ENCODE results near the gene BANP.

Gene BANP

DNA sequence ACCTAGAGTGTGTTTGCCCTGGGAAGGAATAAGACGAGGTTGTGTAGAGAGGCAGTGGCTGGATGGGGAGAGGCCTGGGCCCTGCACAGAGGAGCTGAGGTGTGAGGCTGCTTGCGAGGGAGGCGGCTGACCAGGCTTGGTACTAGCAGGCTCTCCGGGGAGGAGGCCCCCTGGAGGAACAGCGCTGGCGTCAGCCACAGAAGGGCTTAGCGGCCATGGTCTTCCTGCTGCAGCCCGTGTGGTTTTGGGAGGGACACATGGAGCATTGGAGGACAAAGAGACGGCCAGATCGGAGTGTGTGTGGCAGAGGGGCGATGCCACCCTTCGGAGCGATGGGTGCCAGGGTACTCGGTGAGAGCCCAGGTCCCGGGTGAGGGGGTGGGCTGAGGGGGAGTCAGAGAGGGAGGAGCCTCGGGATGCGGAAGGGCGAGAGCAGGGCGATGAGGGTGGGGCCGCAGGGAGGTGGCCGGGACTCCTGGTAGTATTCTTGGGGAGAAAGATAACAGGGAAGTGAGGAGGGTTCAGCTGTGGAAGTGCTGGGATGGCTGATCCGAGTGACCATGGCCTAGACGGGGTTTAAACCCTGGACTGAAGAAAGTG, 8.3 kb downstream of the BANP start:
- Histone ChIP-seq H3K4me3 (ENCODE audit: low read depth, low read length) (no peak overlapping the region), H3K27ac (ENCODE audit: low read depth, low read length) (no peak overlapping the region), H3K4me1 (ENCODE audit: control insufficient read depth, insufficient read depth, low read length, unreplicated experiment) (peaks cover 30% of the 10 kb centered on the region), H3K79me2 (ENCODE audit: control insufficient read depth, insufficient read depth, low read length, unreplicated experiment) (peaks cover 67% of the 10 kb centered on the region), H3K36me3 (ENCODE audit: insufficient read depth, low read length) (peaks cover 9% of the 10 kb centered on the region; the same call in 1 of the 2 replicates), H2AFZ (ENCODE audit: low read length, unreplicated experiment) (no peak overlapping the region), H3K27me3 (ENCODE audit: insufficient read depth, low read length) (no peaks in the 10 kb centered on the region)

DNA sequence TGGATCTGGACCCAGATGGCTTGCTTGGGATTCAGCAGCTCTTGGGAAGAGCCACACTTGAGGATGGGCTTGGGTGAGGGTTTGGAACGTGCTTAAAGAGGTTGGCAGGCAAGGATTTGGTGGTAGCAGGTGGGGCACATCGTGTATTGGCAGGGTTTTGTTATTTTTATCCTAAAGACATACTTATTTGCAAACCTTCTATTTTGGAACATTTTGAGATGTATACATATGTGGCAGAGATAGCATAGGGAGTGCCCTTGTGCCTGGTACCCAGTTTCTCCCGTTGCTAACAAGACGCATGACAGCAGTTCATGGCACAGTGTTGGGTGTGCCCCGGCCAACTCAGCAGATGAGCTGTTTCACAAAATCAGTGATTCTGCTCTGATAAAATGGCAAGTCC, 9.1 kb downstream of the BANP start:
- Histone ChIP-seq H3K27me3 (ENCODE audit: insufficient read depth, low read length) (no peaks in the 10 kb centered on the region), H2AFZ (ENCODE audit: low read length, unreplicated experiment) (no peak overlapping the region), H3K4me1 (ENCODE audit: control insufficient read depth, insufficient read depth, low read length, unreplicated experiment) (peaks cover 30% of the 10 kb centered on the region), H3K36me3 (ENCODE audit: insufficient read depth, low read length) (peaks cover 9% of the 10 kb centered on the region; the same call in 1 of the 2 replicates), H3K27ac (ENCODE audit: low read depth, low read length) (no peak overlapping the region), H3K4me3 (ENCODE audit: low read depth, low read length) (no peak overlapping the region), H3K79me2 (ENCODE audit: control insufficient read depth, insufficient read depth, low read length, unreplicated experiment) (peaks cover 67% of the 10 kb centered on the region)

DNA sequence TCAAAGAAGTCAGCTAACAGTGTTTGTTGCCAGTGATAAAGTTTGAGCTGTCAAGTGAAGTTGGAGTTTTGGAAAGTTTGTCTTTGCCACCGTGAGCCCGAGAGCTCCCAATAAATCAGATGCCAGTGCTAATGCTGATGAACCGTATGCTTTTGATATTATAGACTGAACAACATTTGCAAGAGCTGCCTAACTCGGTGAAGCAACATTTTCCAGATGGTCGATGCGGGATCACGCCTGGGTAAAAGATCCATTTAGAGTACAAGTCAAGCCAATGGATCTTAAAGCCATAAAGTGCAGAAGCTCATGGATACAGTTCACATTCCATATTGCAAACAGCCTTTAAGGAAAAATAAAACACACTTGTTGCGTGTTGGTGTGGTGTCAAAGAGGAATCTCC, 9.6 kb downstream of the BANP start:
- Histone ChIP-seq H3K4me3 (ENCODE audit: low read depth, low read length) (no peak overlapping the region), H2AFZ (ENCODE audit: low read length, unreplicated experiment) (no peak overlapping the region), H3K27ac (ENCODE audit: low read depth, low read length) (no peak overlapping the region), H3K4me1 (ENCODE audit: control insufficient read depth, insufficient read depth, low read length, unreplicated experiment) (peaks cover 28% of the 10 kb centered on the region), H3K27me3 (ENCODE audit: insufficient read depth, low read length) (no peaks in the 10 kb centered on the region), H3K36me3 (ENCODE audit: insufficient read depth, low read length) (peaks cover 6% of the 10 kb centered on the region; the same call in 1 of the 2 replicates), H3K79me2 (ENCODE audit: control insufficient read depth, insufficient read depth, low read length, unreplicated experiment) (peaks cover 65% of the 10 kb centered on the region)

DNA sequence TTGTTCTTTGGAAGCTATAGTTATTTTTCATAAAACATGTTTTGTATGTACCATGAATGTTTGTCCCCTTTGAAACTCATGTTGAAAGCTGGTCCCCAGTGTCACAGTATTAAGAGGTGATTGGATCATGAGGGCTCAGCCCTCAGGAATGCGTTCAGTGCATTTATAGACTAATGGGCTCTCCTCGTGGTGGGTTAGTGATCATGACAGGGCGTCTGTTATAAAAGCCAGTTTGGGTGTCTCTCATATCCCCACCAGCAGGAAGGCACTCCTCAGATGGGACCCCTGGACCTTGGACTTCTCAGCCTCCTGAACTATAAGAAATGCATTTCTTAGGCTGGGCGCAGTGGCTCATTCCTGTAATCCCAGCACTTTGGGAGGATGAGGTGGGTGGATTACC, 10.4 kb downstream of the BANP start:
- no peak overlapping the region for H3K27ac ChIP-seq (ENCODE audit: low read depth, low read length)
- H2AFZ ChIP-seq (ENCODE audit: low read length, unreplicated experiment), result no peak overlapping the region
- peaks cover 65% of the 10 kb centered on the region for H3K79me2 ChIP-seq (ENCODE audit: control insufficient read depth, insufficient read depth, low read length, unreplicated experiment)
- H3K27me3 ChIP-seq (ENCODE audit: insufficient read depth, low read length), result no peaks in the 10 kb centered on the region
- no peak overlapping the region for H3K4me3 ChIP-seq (ENCODE audit: low read depth, low read length)
- peaks cover 6% of the 10 kb centered on the region; the same call in 1 of the 2 replicates for H3K36me3 ChIP-seq (ENCODE audit: insufficient read depth, low read length)
- peaks cover 27% of the 10 kb centered on the region for H3K4me1 ChIP-seq (ENCODE audit: control insufficient read depth, insufficient read depth, low read length, unreplicated experiment)

DNA sequence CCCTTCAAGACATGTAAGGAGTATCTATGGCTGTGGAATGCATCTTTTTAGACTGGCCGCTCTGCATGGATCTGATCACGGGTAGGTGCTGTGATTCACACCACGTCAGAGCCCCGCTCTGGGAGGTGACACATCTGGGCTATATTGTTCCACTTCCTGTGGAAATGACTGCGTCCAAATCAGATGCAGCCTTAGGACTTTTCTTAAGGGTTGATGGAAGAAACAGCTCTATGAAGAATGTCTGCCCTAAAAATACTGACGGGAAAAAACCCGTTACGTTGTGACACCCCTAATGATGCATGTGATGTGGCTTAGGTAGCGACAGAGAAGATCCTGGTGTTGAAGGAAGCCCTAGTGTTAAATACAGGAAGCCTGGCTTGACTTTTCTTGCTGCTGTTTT, 12.2 kb downstream of the BANP start:
- Histone ChIP-seq H3K27me3 (ENCODE audit: insufficient read depth, low read length) (no peaks in the 10 kb centered on the region), H3K36me3 (ENCODE audit: insufficient read depth, low read length) (no peaks in the 10 kb centered on the region), H3K79me2 (ENCODE audit: control insufficient read depth, insufficient read depth, low read length, unreplicated experiment) (peaks cover 56% of the 10 kb centered on the region), H2AFZ (ENCODE audit: low read length, unreplicated experiment) (peak overlapping the region; percentile 3), H3K4me3 (ENCODE audit: low read depth, low read length) (peak overlapping the region; percentile 25; the same call in 1 of the 2 replicates), H3K4me1 (ENCODE audit: control insufficient read depth, insufficient read depth, low read length, unreplicated experiment) (peaks cover 29% of the 10 kb centered on the region), H3K27ac (ENCODE audit: low read depth, low read length) (peak overlapping the region; percentile 80)

GRCh38 chr16:87964049-87964659, 12.9 kb downstream of the BANP start:
- H3K27ac ChIP-seq (ENCODE audit: low read depth, low read length), result peak overlapping the region; percentile 80
- H2AFZ ChIP-seq (ENCODE audit: low read length, unreplicated experiment), result no peak overlapping the region
- peaks cover 63% of the 10 kb centered on the region for H3K79me2 ChIP-seq (ENCODE audit: control insufficient read depth, insufficient read depth, low read length, unreplicated experiment)
- no peak overlapping the region for H3K4me3 ChIP-seq (ENCODE audit: low read depth, low read length)
- H3K4me1 ChIP-seq (ENCODE audit: control insufficient read depth, insufficient read depth, low read length, unreplicated experiment), result peaks cover 34% of the 10 kb centered on the region
- H3K36me3 ChIP-seq (ENCODE audit: insufficient read depth, low read length), result no peaks in the 10 kb centered on the region
- no peaks in the 10 kb centered on the region for H3K27me3 ChIP-seq (ENCODE audit: insufficient read depth, low read length)

GRCh38 chr16:87965417-87965816, 14.2 kb downstream of the BANP start:
- H3K36me3 ChIP-seq (ENCODE audit: insufficient read depth, low read length), result no peaks in the 10 kb centered on the region
- no peak overlapping the region for H3K27ac ChIP-seq (ENCODE audit: low read depth, low read length)
- H3K79me2 ChIP-seq (ENCODE audit: control insufficient read depth, insufficient read depth, low read length, unreplicated experiment), result peaks cover 67% of the 10 kb centered on the region
- H3K4me3 ChIP-seq (ENCODE audit: low read depth, low read length), result no peak overlapping the region
- no peaks in the 10 kb centered on the region for H3K27me3 ChIP-seq (ENCODE audit: insufficient read depth, low read length)
- peaks cover 38% of the 10 kb centered on the region for H3K4me1 ChIP-seq (ENCODE audit: control insufficient read depth, insufficient read depth, low read length, unreplicated experiment)
- H2AFZ ChIP-seq (ENCODE audit: low read length, unreplicated experiment), result no peak overlapping the region

DNA sequence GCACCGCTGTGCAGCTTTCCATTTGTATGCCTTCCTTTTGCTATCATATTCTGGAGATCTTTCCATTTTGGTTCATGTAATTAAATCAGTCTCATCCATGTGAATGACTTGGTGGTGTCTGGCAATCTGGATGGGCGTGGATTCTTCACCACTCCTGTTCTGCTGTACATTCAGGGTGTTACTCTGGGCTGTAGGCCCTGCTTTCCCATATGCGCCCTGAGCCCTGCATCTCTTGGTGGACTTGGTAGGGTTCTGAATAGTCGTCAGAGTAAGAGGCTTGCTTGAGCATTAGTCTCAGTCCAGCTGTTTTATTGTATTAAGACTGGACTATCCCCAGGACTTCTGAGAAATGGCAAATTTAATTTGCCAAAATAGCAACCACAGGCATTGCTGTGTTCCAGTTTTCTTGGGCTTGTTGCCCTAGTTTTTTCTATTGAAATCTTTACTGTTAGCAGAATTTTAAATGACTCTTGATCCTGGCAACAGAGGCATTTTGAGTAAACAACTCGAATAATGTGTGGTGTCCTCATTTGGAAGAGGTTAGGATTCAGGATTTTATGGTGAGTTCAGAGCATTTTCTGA, 14.9 kb downstream of the BANP start:
- H2AFZ ChIP-seq (ENCODE audit: low read length, unreplicated experiment), result peak overlapping the region; percentile 81
- peak overlapping the region; percentile 31 for H3K27ac ChIP-seq (ENCODE audit: low read depth, low read length)
- no peaks in the 10 kb centered on the region for H3K27me3 ChIP-seq (ENCODE audit: insufficient read depth, low read length)
- H3K79me2 ChIP-seq (ENCODE audit: control insufficient read depth, insufficient read depth, low read length, unreplicated experiment), result peaks cover 66% of the 10 kb centered on the region
- 0 out of 2 replicates have a peak, but pooled peaks cover 3% of the 10 kb centered on the region for H3K36me3 ChIP-seq (ENCODE audit: insufficient read depth, low read length)
- H3K4me1 ChIP-seq (ENCODE audit: control insufficient read depth, insufficient read depth, low read length, unreplicated experiment), result peaks cover 38% of the 10 kb centered on the region
- no peak overlapping the region for H3K4me3 ChIP-seq (ENCODE audit: low read depth, low read length)

DNA sequence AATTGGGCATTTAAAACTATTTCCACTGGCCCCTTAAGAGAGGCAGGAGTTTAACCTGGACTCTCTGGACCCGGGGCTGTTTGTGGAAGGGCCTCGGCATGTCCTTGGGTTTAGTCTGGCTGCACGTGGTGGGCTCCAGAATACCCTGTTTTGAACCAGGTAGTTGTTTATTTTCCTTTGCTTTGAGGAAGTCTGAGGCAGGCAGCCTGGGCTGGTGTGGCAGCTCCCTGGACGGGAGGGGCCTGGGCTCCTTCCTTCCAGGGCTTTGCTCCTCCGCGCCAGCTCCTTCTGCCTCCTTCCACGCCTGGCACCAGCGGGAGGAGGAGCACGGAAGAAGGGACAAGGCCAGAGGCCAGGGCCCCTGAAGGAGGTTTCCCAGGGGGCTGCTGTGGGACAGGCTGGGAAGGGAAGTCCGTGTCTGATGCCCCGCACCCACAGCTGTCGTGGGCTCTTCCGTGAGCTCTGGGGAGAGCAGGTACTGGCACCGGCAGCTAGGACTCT, 15.5 kb downstream of the BANP start:
- H3K27ac ChIP-seq (ENCODE audit: low read depth, low read length), result peak overlapping the region; percentile 31
- 0 out of 2 replicates have a peak, but pooled peaks cover 9% of the 10 kb centered on the region for H3K36me3 ChIP-seq (ENCODE audit: insufficient read depth, low read length)
- H3K4me1 ChIP-seq (ENCODE audit: control insufficient read depth, insufficient read depth, low read length, unreplicated experiment), result peaks cover 38% of the 10 kb centered on the region
- no peaks in the 10 kb centered on the region for H3K27me3 ChIP-seq (ENCODE audit: insufficient read depth, low read length)
- H3K4me3 ChIP-seq (ENCODE audit: low read depth, low read length), result no peak overlapping the region
- H3K79me2 ChIP-seq (ENCODE audit: control insufficient read depth, insufficient read depth, low read length, unreplicated experiment), result peaks cover 65% of the 10 kb centered on the region
- peak overlapping the region; percentile 81 for H2AFZ ChIP-seq (ENCODE audit: low read length, unreplicated experiment)

DNA sequence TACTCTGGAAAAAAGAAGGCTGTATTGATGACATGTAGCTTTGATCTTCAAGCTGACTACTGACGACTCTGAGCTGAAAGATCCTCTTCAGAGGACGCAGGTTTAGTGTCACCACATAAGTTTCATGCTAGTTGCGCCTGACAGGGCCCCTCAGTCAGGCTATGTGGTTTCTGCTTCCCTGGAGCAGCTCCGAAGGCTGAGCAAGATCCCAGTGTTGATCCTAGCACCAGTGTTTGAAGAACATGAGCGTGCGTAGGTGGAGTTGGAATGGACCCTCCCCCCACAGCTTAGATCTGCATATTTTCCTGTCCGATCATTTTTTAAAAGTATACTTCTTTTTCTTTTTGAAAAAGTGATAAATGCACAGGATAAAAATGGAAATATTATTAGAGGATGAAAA, 17.3 kb downstream of the BANP start:
- Histone ChIP-seq H3K27me3 (ENCODE audit: insufficient read depth, low read length) (no peaks in the 10 kb centered on the region), H3K27ac (ENCODE audit: low read depth, low read length) (peak overlapping the region; percentile 4; the same call in 1 of the 2 replicates), H3K4me3 (ENCODE audit: low read depth, low read length) (peak overlapping the region; percentile 60), H3K79me2 (ENCODE audit: control insufficient read depth, insufficient read depth, low read length, unreplicated experiment) (peaks cover 68% of the 10 kb centered on the region), H2AFZ (ENCODE audit: low read length, unreplicated experiment) (no peak overlapping the region), H3K4me1 (ENCODE audit: control insufficient read depth, insufficient read depth, low read length, unreplicated experiment) (peaks cover 28% of the 10 kb centered on the region), H3K36me3 (ENCODE audit: insufficient read depth, low read length) (peaks cover 13% of the 10 kb centered on the region; the same call in 1 of the 2 replicates)
